ENCODE results near the gene SNX30.

- TF ChIP-seq CTCF (IDR thresholded peaks at IDR 0.05) (no peak), POLR2AphosphoS5 (IDR thresholded peaks at IDR 0.05) (no peak), POLR2A (IDR thresholded peaks at IDR 0.05) (no peak)
Observed at GRCh38 chr9:112720113-112720780, 30.3 kb upstream of the SNX30 start.

Data from prostate gland (tissue), 2 donors.